GM12878 (cell line): ENCODE data around the gene LLCFC1. TPM values are rescaled to one million over a fixed set of nuclear protein-coding genes. Genes with fewer than 3 reads are reported as not detected.

Experiments used
- ATAC-seq: fragments of 200-7000 bp; cut with Tn5 transposase; 3 replicates; pipeline ENCODE4 v1.9.1; 2020; ENCODE audit warnings: mild to moderate bottlenecking, moderate library complexity
- BruUV-seq: library from RNA; stranded (reverse); fragments of 400-500 nt; replicated peaks from 2 replicates; lab custom pipeline; 2021; lab: Mats Ljungman, UMichigan
- CTCF ChIA-PET: fragments of 300-600 bp; sonication (Branson Sonifier 250); formaldehyde crosslinking; extraction: SDS; loops from one replicate; lab custom pipeline; 2021; ENCODE audit warnings: inconsistent platforms; lab: Yijun Ruan, JAX
- POLR2A ChIA-PET: fragments of 350-600 bp; formaldehyde crosslinking; extraction: SDS; loops from one replicate; lab custom pipeline; 2021; ENCODE audit warnings: inconsistent platforms; lab: Charles Lee
- RAD21 ChIA-PET: fragments of 300-600 bp; sonication (Branson Sonifier 250); formaldehyde crosslinking; loops from one replicate; lab custom pipeline; 2023; ENCODE audit warnings: antibody characterized with exemption; ENCODE audit not compliant: unreplicated experiment; lab: Charles Lee
- SMC1A ChIA-PET: fragments of 300-600 bp; sonication (Branson Sonifier 250); formaldehyde crosslinking; loops from one replicate; lab custom pipeline; 2023; ENCODE audit not compliant: unreplicated experiment, uncharacterized antibody; lab: Charles Lee
- DNase-seq: peaks from one replicate; pipeline ENCODE4 v3.0.0-alpha.2; 2011; ENCODE audit warnings: low read depth, low spot score
- FAIRE-seq: peaks from 3 replicates; lab custom pipeline; 2011; peaks lifted over from hg19 to GRCh38; lab: Jason Lieb, UNC
- H2AFZ ChIP-seq: 2 replicates; pipeline ENCODE4 v1.6.0; 2011; ENCODE audit warnings: low read depth, low read length, control low read depth; ENCODE audit not compliant: control insufficient read depth
- H3K27ac ChIP-seq: 2 replicates; pipeline ENCODE4 v1.5.1; 2011; ENCODE audit warnings: control low read depth; ENCODE audit not compliant: control insufficient read depth, insufficient read depth
- H3K27me3 ChIP-seq, 2 experiments: replicated peaks in 1 of 2; 2 replicates each; pipeline versions ENCODE4 v1.6.0 to v1.6.1; 2011; ENCODE audit warnings: low read length in 1 of 2; ENCODE audit not compliant: control insufficient read depth in 2 of 2, insufficient read depth in 2 of 2
- H3K36me3 ChIP-seq, 2 experiments: 2 replicates each; pipeline ENCODE4 v1.5.1; 2011; ENCODE audit warnings: low read length in 1 of 2; ENCODE audit not compliant: control insufficient read depth in 2 of 2, insufficient read depth in 2 of 2
- H3K4me1 ChIP-seq: 2 replicates; pipeline ENCODE4 v1.6.1; 2011; ENCODE audit warnings: mild to moderate bottlenecking, low read length, moderate library complexity, mixed read lengths; ENCODE audit not compliant: control insufficient read depth, insufficient read depth
- H3K4me2 ChIP-seq: 2 replicates; pipeline ENCODE4 v1.6.0; 2011; ENCODE audit warnings: control low read depth; ENCODE audit not compliant: control insufficient read depth, insufficient read depth
- H3K4me3 ChIP-seq: fragments of 200-600 bp; sonication (generic); 2 replicates; pipeline ENCODE4 v1.5.1; 2016
- H3K79me2 ChIP-seq: 2 replicates; pipeline ENCODE4 v1.6.0; 2011; ENCODE audit warnings: low read length; ENCODE audit not compliant: control insufficient read depth, insufficient read depth
- H3K9ac ChIP-seq: 2 replicates; pipeline ENCODE4 v1.8.0; 2011; ENCODE audit warnings: low read length, control low read depth, mixed read lengths; ENCODE audit not compliant: control insufficient read depth, insufficient read depth
- H3K9me3 ChIP-seq: replicated peaks from 3 replicates; pipeline ENCODE4 v1.5.1; 2011; ENCODE audit warnings: mild to moderate bottlenecking, low read length; ENCODE audit not compliant: control insufficient read depth, insufficient read depth
- H4K20me1 ChIP-seq: 2 replicates; pipeline ENCODE4 v1.6.0; 2011; ENCODE audit not compliant: control insufficient read depth, insufficient read depth
- CBX5 ChIP-seq: sonication (generic); IDR thresholded peaks from 2 replicates; pipeline ENCODE4 v1.6.1; 2016; ENCODE audit warnings: low read depth, moderate library complexity, mild to moderate bottlenecking, inconsistent platforms
- DPF2 ChIP-seq: fragments of 450-650 bp; IDR thresholded peaks from 2 replicates; pipeline ENCODE4 v1.6.1; 2017; ENCODE audit warnings: mild to moderate bottlenecking
- IKZF2 ChIP-seq, 2 experiments: fragments of 450-650 bp; IDR thresholded peaks; 2 replicates each; pipeline ENCODE4 v1.6.1; 2017; ENCODE audit warnings: mild to moderate bottlenecking in 2 of 2, moderate library complexity in 2 of 2
- JUND ChIP-seq: IDR thresholded peaks from 2 replicates; pipeline ENCODE4 v1.6.1; 2012; ENCODE audit warnings: low read depth, mild to moderate bottlenecking, low read length, improper control_type of control experiment, moderate library complexity
- KDM1A ChIP-seq: fragments of 200-600 bp; sonication (generic); IDR thresholded peaks from 2 replicates; pipeline ENCODE4 v1.6.1; 2016; ENCODE audit warnings: borderline replicate concordance
- MTA3 ChIP-seq: IDR thresholded peaks from 2 replicates; pipeline ENCODE4 v1.6.1; 2012; ENCODE audit warnings: low read length, inconsistent platforms, borderline replicate concordance
- RBBP5 ChIP-seq: fragments of 200-600 bp; sonication (generic); conservative IDR thresholded peaks from 2 replicates; pipeline ENCODE4 v1.6.1; 2016
- SKIL ChIP-seq: fragments of 450-650 bp; IDR thresholded peaks from 2 replicates; pipeline ENCODE4 v1.6.1; 2017; ENCODE audit warnings: mild to moderate bottlenecking, low read depth, inconsistent platforms; ENCODE audit not compliant: poor library complexity, severe bottlenecking
- SMAD5 ChIP-seq: IDR thresholded peaks from 2 replicates; pipeline ENCODE4 v1.6.1; 2016; ENCODE audit warnings: antibody characterized with exemption, low read depth
- SMC3 ChIP-seq: IDR thresholded peaks from 2 replicates; pipeline ENCODE4 v1.6.1; 2011; ENCODE audit warnings: low read length, improper control_type of control experiment, borderline replicate concordance
- ZNF207 ChIP-seq: fragments of 450-650 bp; IDR thresholded peaks from 2 replicates; pipeline ENCODE4 v1.6.1; 2014; ENCODE audit warnings: antibody characterized with exemption, mild to moderate bottlenecking, borderline replicate concordance
- in situ Hi-C: fragments of 300-500 bp; cut with MboI; formaldehyde crosslinking; loops from 9 replicates; pipeline ENCODE4 v1.14.3; 2018; ENCODE audit warnings: mixed read lengths
- intact Hi-C: fragments of 100-400 bp; cut with micrococcal nuclease; formaldehyde crosslinking; loops from one replicate; pipeline ENCODE4 v1.14.2; 2022; ENCODE audit not compliant: unreplicated experiment
- polyA plus RNA-seq, 11 experiments: library from polyadenylated mRNA; depleted of rRNA in 4 of 11; unstranded in 6 of 11; stranded (reverse) in 5 of 11; fragments of >200 nt; fragmentation: Nextera tagmentation in 4 of 11; fragmentation: Illumina TruSeq in 1 of 11; extraction: Ambion mirVana in 4 of 11; extraction: Trizol in 1 of 11; gene quantifications; 1 replicate in 1 of 11; 2 replicates in 10 of 11; pipeline versions ENCODE4 v1.2.1 to v1.2.3, GENCODE V29; 2011 to 2016; ENCODE audit warnings: inconsistent platforms in 2 of 11, missing spikeins in 2 of 11, low read depth in 1 of 11
- total RNA-seq, 4 experiments: library from RNA; depleted of rRNA in 3 of 4; stranded (reverse); fragments of >200 nt in 3 of 4; fragmentation: Illumina TruSeq in 1 of 4; extraction: Trizol in 1 of 4; gene quantifications; 2 replicates each; pipeline versions ENCODE4 v1.2.1 to v1.2.3, GENCODE V29; 2013 to 2021

Gene LLCFC1
- total and polyA plus RNA-seq, 10 of the 15 experiments (the other 5 are each of a cell fraction or from before 2014, with no cell fraction given), result not detected

- no peak overlapping the region for H3K9ac ChIP-seq
- no peaks in the 10 kb centered on the region for H3K4me1 ChIP-seq
- no TSS peak for BruUV-seq
- FAIRE-seq (no peak), ATAC-seq (no peak), DNase-seq (no peak)
- RAD21 ChIA-PET, result no interaction called here
- no peaks in the 10 kb centered on the region for H4K20me1 ChIP-seq
- H3K4me3 ChIP-seq, result no peak overlapping the region
- H2AFZ ChIP-seq, result no peak overlapping the region
- intact Hi-C loops, result no loop called here
- H3K36me3 ChIP-seq, result no peaks in the 10 kb centered on the region
- CTCF ChIA-PET, result interaction anchor here (1.0 kb wide), 1 partner anchor 69 kb away, joined by 3 read pairs; no protein-coding TSS in a partner anchor
- SMC1A ChIA-PET, result no interaction called here
- H3K27ac ChIP-seq, result no peak overlapping the region
- no peaks in the 10 kb centered on the region; the same call in 2 of the 3 replicates for H3K9me3 ChIP-seq
- H3K4me2 ChIP-seq, result no peak overlapping the region
- TF ChIP-seq SMC3, result no peak
- TF ChIP-seq MTA3, result no peak
- TF ChIP-seq IKZF2 (IDR thresholded peaks at IDR 0.05), result no peak
- no peak for TF ChIP-seq CBX5
- no peak for TF ChIP-seq RBBP5
- TF ChIP-seq SMAD5, result no peak
- no peak for TF ChIP-seq ZNF207
- no peak for TF ChIP-seq DPF2
- no peak for TF ChIP-seq KDM1A
- no peak for TF ChIP-seq SKIL
- no peak for TF ChIP-seq JUND
- TF ChIP-seq, all 136 proteins: peak for 0
- in situ Hi-C loops, result no loop called here
- POLR2A ChIA-PET, result no interaction called here
- Histone ChIP-seq H3K27me3 (peaks cover 0 to 4% of the 10 kb centered on the region in 2 experiments; a peak in 2 of 4 replicates), H3K79me2 (no peaks in the 10 kb centered on the region)
Observed at GRCh38 chr7:142950235-142950634, 11.0 kb downstream of the LLCFC1 start.
